HG02852 (cell line): ENCODE measurements around the gene TCOF1.

Source experiments
- ATAC-seq: cut with Tn5 transposase; IDR thresholded peaks from one replicate; pipeline ENCODE4 v1.9.1; 2021; ENCODE audit warnings: mild to moderate bottlenecking, moderate library complexity; ENCODE audit not compliant: unreplicated experiment

Gene TCOF1

DNA sequence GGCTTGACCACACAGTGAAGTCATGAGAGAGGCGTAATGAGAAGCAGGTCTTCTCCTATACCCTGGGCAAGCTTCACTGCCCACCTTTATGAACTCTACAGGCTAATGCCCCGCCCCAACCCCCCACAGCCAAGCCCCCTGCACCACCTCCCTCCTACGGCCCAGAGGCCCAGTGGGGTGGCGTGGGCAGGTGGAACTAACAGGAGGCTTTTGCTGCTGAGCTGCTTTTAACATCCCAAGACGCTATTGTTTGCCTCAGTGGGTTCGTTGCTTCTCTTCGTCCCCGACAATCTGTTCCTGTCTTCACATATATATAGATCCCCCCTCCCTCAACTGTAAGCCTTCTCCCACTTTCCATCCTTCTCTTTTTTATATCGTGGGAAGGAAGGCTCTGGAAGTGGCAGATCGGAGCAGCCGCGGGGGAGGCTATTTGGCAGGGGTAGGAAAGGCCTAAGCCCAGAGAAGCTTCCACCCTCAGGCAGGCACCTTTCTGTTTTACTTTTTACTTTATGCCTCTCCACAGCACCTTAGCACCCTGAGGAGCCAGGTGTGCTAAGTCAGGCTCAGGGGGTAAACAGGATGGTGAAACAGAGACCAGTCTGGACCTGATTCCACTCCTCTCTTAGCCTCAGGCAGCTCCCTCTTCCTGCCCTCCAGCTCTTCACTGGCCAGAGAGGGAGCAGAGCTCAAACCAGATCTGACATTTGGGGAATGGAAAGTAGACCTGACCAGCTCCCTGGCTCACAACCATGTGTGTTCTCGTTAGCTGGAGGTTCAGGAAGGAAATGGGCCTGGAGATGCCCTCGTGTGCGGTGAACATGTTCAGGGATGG is 28.7 kb downstream of the TCOF1 start:
- ATAC-seq, result no peak

DNA sequence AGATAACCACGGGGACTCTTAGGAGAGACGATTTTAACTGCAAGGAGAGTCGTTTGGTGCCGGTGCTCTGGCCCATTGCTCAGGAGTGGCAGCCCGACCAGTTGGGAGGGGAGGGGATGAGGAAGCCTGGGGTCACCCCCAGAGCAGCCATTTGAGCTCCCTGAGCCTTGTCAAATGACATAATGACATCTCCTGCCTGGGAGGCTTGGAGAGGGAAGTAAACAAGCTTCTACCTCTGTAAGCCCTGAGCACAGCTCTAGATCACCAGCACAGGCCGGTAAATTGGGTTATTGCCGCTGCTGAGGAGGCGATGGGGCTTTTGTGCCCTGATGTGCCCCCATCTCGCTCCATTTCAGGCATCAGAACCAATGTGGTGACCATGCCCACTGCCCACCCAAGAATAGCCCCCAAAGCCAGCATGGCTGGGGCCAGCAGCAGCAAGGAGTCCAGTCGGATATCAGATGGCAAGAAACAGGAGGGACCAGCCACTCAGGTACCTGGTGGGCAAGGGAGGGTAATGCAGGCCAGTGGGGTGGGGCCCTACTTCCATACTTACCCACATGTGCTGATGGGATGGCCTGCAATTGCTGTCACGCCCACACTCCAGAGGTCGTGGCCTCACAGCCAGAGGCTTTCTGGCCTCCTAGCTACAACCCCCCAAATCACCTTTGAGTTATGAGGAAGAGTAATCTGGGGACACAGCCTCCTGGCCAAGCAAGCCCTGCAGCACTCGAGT is 32.2 kb downstream of the TCOF1 start:
- ATAC-seq, result no peak

DNA sequence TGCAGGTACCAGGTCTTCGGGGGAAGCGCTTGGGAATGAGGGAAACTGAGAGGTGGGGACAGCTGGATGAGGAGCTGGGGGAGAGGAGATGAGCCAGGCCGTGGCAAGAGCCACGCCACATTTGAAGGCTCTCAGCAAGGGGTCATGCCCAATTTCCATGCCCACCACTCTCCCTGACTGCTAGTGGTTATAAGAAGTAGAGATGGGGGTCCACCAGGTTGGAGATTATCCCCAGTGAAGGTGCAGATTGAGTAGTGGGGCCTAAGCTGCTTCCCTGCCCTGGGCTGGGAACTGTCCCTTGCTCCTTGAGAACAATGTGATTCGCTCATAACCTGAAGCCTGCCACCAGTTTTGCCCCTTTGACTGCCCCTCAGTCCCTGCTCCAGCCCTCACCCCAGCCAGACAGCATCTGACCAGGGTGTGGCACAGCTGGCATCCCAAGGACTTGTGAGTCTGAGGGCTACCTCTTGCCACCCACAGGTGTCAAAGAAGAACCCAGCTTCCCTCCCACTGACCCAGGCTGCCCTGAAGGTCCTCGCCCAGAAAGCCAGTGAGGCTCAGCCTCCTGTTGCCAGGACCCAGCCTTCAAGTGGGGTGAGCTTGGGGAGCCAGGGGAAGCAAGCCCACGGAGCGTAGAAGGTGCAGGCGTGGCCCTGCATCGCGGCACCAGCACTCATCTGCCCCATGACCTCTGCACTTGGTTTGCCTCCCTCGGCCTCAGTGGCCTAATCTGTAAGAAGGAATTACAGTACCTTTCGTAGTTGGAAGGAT is 33.8 kb downstream of the TCOF1 start:
- no peak for ATAC-seq

DNA sequence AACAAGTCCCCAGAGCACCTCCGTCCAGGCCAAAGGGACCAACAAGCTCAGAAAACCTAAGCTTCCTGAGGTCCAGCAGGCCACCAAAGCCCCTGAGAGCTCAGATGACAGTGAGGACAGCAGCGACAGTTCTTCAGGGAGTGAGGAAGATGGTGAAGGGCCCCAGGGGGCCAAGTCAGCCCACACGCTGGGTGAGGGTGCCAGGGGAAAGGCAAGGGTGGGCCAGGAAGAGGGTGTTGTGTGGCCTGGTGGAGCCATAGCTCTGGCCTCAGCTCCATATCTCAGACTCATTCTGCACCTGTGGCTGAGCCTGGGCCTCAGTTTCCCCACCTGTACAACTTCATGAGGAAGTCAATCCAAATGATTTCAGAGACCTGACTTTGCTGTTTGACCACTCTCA is 34.5 kb downstream of the TCOF1 start:
- no peak for ATAC-seq

DNA sequence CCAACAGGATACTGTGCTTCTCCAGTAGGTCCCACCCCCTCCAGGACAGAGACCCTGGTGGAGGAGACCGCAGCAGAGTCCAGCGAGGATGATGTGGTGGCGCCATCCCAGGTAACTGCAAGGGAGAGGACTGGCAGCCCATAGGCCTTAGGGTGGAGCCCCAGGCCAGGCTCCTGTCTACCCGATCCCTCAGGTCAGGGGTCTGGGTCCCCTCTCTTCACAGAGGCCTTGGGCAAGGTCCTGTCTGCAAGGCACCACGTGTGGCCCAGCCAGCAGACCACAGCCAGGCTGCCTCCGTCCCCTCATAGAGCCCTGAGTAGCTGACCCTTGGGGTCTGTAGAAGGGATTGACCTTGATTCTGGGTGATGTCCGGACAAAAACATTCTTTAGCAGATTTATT is 35.2 kb downstream of the TCOF1 start:
- no peak for ATAC-seq

DNA sequence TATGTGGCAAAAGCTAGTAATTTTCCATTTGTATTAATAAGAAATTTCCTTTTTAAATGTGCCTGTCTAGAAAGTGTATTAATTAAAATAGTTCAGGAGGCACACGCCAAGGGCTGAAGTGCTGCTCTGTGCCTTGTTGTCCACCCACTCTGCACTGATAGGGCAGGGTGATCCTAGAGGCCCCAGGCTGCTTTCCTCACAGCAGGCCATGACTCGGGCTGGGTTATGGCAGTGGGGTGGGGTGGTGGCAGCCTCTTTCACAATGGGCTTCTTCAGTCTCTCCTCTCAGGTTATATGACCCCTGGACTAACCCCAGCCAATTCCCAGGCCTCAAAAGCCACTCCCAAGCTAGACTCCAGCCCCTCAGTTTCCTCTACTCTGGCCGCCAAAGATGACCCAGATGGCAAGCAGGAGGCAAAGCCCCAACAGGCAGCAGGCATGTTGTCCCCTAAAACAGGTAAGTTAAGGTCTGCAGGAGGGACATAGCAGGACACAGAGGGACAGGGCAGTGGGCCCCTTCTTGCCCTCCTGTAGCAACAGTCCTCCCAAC is 35.7 kb downstream of the TCOF1 start:
- ATAC-seq, result no peak

DNA sequence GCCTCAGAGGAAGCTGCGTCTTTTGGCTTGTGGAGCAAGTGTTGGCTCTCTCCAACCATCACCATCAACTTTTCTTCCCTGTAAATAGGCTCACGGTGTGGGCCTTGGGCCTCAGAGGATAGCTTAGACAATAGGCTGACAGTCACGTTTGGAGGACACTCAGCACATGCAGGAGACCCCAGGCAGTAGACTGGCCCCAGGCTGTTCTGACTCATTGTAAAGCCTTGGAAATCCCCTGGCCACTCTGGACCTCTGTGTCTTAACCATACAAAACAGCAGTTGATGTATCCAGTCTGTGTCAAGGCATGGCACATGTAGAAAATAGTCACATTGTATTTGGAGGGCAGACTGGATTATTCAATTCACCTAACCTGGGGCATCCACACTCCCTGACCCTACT is 36.6 kb downstream of the TCOF1 start:
- ATAC-seq, result peak; percentile 52

DNA sequence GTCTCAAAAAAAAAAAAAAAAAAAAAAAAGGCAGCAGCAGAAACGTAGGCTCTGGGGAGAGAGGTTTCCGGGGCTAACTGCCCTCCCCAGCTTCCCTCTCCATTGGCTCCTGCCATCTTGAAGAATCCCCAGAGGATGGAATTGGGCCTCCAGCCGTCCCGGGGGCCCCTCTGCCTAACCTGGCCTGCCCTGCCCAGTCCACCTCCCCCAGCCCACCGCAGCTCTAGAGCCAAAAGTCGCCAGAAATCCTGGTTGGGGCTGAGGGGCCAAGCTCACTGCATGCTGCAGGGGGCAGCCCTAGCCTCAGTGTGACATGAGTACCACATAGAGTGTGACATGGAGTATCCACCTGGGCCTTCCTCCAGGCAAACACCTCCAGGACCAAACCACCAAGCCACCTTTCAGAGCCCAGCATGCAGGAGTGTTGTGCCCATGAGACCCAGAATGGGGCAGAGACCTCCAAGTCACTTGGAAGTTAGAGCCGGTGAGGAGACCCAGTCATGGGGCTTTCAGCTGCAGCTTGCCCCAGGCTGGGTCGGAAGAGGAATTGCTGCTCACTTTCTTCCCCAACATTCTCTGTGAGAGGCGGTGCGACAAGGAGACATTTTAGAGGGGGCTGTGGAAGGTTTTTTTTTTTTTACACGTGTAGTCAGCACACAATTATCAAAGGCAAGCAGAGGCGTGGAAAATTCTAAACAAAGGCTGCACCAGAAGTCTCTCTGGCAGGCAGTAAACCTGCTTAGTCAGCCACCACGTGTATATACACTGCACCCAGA is 37.6 kb downstream of the TCOF1 start:
- ATAC-seq, result no peak

DNA sequence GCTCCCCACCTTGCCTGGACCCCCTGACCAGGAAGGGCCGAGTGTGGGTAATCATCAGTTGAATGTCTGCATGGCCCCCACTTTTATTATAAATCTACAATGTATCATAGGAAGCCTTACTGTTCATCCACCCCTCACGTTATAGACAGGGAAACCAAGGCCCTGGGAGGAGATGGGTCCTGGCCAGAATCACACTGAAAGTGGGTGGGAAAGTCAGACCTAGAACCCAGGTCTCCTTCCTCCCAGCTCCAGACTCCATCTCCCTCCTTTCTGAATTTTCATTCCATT is 38.1 kb downstream of the TCOF1 start:
- no peak for ATAC-seq

DNA sequence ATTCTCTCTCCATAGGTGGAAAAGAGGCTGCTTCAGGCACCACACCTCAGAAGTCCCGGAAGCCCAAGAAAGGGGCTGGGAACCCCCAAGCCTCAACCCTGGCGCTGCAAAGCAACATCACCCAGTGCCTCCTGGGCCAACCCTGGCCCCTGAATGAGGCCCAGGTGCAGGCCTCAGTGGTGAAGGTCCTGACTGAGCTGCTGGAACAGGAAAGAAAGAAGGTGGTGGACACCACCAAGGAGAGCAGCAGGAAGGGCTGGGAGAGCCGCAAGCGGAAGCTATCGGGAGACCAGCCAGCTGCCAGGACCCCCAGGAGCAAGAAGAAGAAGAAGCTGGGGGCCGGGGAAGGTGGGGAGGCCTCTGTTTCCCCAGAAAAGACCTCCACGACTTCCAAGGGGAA is 38.8 kb downstream of the TCOF1 start:
- ATAC-seq, result no peak

DNA sequence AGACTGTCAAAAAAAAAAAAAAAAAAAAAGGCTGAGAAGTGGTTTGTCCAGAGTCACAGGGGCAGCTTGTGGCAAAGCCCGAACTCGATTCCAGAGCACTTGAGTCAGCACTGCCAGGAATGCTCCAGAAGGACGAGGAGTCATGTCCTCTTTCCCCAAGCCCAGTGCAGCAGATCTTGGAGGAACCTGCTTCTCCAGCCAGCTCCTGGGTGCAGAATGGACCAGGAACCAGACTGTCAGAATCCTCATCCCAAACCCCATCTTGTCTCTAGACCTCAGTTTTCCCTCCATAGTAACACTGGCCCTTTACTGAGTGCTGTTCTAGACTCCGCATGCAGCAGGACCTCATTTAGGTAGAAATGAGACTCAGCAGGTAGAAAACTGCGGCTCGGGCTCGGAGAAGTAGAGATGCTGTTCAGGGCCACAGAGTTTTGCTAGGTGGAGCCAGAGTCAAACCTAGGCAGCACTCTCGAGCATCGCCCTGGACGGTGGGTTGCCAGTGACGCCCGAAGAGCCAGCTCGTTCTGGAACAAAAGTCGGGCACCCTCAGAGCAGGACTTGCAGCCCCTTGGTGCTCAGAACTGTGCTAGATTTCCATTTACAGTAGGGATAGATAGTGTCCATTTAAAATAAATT is 39.8 kb downstream of the TCOF1 start:
- ATAC-seq, result no peak

DNA sequence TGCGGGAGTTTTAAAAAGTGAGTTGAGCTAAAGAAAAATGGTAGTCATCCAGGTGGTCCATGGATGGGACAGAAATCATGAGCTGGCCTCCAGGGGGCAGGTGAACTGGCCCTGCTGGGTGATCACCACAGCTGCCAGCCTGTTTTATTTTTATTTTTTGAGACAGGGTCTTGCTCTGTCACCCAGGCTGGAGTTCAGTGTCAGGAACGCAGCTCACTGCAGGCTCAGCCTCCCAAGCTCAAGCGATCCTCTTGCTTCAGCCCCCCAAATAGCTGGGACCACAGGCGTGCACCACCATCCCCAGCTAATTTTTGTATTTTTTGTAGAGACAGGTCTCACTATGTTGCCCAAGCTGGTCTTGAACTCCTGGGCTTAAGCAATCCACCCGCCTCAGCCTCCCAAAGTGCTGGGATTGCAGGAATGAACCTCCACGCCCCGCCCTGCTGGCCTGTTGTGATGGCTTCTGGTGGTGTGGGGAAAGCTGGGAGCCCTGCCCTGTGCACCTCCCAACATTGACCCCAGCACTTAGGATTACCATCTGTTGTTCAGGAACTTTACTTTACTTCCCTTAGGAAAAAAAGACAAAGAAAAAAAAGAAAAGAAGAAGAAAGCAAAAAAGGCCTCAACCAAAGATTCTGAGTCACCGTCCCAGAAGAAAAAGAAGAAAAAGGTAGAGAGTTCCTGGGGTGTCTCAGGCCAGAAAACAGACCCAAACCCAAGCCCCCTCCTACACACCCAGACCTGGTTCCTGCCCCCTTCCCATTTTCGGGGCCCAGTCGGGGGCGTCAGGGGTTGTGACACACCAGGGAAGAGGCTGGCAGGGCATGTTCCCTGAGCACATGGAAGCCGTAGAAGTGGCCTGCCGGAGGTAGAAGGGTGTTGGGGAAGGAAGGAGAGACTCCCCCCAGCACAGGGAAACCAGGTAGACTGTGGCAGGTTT is 40.6 kb downstream of the TCOF1 start:
- no peak for ATAC-seq

DNA sequence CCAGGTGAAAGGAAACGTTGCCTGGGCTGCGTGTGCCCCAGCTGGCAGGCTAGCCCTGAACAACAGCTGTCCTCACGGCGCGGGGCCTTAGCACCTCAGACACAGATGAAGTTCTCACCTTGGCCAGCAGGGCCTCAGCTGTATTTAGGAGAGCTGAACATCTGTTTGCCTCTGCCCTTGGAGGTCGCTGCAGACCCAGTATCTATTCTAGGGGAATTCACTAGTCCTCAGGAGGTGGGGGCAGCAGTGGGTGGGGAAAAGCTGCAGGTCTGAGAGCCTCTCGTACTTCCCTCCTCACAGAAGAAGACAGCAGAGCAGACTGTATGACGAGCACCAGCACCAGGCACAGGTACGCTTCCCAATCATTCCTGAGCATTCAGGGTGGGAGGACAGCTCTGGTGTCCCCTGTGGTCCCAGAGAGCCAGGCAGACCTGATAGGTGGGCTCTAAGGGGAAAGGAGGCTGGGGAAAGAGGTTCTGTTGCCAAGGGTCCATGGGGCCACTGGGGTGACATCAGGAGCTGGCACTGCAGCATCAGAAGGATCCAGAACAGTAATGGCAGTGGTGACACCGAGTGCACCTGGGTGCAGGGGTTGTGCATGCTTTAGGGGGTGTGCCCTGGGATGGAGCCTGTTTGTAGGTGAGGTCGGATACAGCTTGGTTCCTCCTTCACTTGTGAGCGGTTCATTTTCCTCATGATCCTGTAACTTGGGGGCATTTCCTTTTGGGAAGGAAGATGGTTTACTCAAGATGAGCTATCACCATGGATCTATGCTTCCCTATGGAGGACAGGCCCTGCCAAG is 41.4 kb downstream of the TCOF1 start:
- peak; percentile 60 for ATAC-seq

DNA sequence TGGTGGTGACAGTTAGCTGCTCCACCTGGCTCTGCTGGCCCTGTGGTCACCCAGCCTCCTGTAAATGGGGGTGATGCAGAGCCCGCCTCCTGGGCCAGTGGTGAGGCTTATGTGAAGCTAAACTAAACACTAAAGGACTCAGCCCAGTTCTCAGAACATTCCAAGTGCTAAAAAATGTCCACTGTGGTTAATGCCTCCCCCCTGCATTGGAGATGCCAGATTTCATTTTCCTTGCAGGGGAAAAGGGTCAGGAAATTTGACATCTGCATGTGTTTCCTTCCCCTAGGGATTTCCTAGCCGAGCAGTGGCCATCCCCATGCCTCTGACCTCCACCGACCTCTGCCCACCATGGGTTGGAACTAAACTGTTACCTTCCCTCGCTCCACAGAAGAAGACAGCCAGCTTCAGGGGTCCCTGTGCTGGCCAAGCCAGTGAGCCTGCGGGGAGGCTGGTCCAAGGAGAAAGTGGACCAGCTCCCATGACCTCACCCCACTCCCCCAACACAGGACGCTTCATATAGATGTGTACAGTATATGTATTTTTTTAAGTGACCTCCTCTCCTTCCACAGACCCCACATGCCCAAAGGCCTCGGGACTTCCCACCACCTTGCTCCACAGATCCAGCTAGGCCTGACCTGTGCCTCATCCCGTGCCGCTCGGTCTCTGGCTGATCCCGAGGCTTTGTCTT is 42.2 kb downstream of the TCOF1 start:
- ATAC-seq, result peak; percentile 22

DNA sequence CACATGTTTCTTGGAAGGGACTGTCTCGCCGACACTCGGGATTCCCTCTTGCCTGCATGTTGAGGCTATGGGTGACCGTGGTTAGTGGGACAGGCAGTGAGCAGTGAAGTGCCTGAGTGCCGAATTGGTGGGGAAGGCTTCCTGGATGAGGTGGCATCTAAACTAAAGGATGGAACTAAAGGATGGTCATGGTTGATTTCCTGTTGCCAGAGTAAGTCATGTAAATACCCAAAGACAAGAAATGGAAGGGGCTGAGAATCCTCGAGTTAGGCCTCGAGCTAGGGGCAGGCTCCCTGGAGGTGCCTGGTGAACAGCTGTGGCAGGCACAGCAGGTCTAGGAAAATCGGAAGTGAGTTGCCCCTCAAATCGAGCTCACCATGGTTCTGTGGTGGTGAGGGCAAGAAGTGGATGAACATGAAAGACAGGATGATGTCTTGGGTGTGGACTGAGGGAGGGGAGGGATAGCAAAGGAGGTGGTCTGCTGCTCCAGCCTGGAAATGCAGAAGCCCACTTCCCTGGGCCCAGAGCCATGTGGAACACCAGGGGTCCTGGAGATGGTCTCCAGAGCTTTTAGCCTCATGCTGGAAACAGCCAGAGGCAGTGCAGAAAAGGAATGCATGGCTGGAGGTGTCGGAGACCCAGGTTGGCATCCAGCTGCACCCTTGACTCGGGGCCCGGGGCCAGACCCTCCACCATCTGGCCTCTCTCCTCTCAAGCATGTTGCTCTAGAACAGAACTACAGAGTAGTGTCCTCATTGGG is 43.0 kb downstream of the TCOF1 start:
- no peak for ATAC-seq

DNA sequence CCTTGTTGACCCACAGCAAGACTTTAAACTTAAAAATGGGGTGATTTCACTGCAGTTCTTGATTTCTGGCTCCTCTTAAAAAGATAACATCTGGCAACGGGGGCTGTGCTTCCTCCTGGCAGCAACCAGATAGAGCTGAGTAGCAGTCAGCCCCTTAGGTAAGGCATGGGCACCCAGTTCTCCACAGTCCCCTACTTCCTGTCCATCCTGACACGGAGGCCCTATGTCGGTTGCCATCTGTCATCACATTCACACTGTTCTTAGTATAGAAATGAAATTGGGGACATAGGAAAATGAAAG is 43.5 kb downstream of the TCOF1 start:
- ATAC-seq, result no peak
